Measurements from ENCODE around the gene GRSF1. TPM values are rescaled to one million over a fixed set of nuclear protein-coding genes. Genes with fewer than 3 reads are reported as not detected.

Gene GRSF1
- total RNA-seq, 1 experiment from 2014 or later = 70.0 TPM

- Histone ChIP-seq H3K27me3 (ENCODE audit: insufficient read depth, low read depth) (no peaks in the 10 kb centered on the region), H3K79me2 (ENCODE audit: low read depth) (peaks cover 26% of the 10 kb centered on the region), H3K9me2 (ENCODE audit: insufficient read depth) (no peaks in the 10 kb centered on the region), H3K4me3 (no peak overlapping the region), H3K4me1 (replicated peaks; ENCODE audit: insufficient read depth) (no peaks in the 10 kb centered on the region), H3F3A (ENCODE audit: insufficient read depth, low read depth) (no peaks in the 10 kb centered on the region), H3K9me3 (ENCODE audit: insufficient read depth, low read depth) (no peaks in the 10 kb centered on the region), H2AFZ (no peak overlapping the region), H3K27ac (no peak overlapping the region), H3K4me2 (no peak overlapping the region), H3K36me3 (ENCODE audit: low read depth) (peaks cover 7% of the 10 kb centered on the region; the same call in 1 of the 2 replicates), H4K20me1 (ENCODE audit: insufficient read depth) (peaks cover 18% of the 10 kb centered on the region)
- TF ChIP-seq CTCF (conservative IDR thresholded peaks at IDR 0.05) = no peak
- TF ChIP-seq EZH2 (IDR thresholded peaks at IDR 0.05; ENCODE audit: low read depth) = no peak
- POLR2A ChIA-PET (ENCODE audit: unreplicated experiment) = no interaction called here
- intact Hi-C loops (cut with micrococcal nuclease; ENCODE audit: unreplicated experiment) = no loop called here
- CTCF ChIA-PET = no interaction called here
- no peak for DNase-seq
- BruUV-seq (replicated peaks) = no TSS peak
Observed at GRCh38 chr4:70831293-70831692, 8.4 kb downstream of the GRSF1 start.

GRCh38 chr4:70830054-70830453 is 9.6 kb downstream of the GRSF1 start:
- peaks cover 16% of the 10 kb centered on the region for H3K79me2 ChIP-seq (ENCODE audit: low read depth)
- peaks cover 7% of the 10 kb centered on the region; the same call in 1 of the 2 replicates for H3K36me3 ChIP-seq (ENCODE audit: low read depth)
- H3K9me2 ChIP-seq (ENCODE audit: insufficient read depth) = no peaks in the 10 kb centered on the region
- H2AFZ ChIP-seq = no peak overlapping the region
- no peak overlapping the region for H3K27ac ChIP-seq
- no peaks in the 10 kb centered on the region for H3K27me3 ChIP-seq (ENCODE audit: insufficient read depth, low read depth)
- no TSS peak for BruUV-seq (replicated peaks)
- no peaks in the 10 kb centered on the region for H3K9me3 ChIP-seq (ENCODE audit: insufficient read depth, low read depth)
- intact Hi-C loops (cut with micrococcal nuclease; ENCODE audit: unreplicated experiment) = no loop called here
- H3F3A ChIP-seq (ENCODE audit: insufficient read depth, low read depth) = no peaks in the 10 kb centered on the region
- H4K20me1 ChIP-seq (ENCODE audit: insufficient read depth) = peaks cover 15% of the 10 kb centered on the region
- POLR2A ChIA-PET (ENCODE audit: unreplicated experiment) = no interaction called here
- CTCF ChIA-PET = no interaction called here
- H3K4me2 ChIP-seq = no peak overlapping the region
- H3K4me3 ChIP-seq = no peak overlapping the region
- no peak for DNase-seq
- no peaks in the 10 kb centered on the region for H3K4me1 ChIP-seq (replicated peaks; ENCODE audit: insufficient read depth)
- TF ChIP-seq CTCF (conservative IDR thresholded peaks at IDR 0.05) (no peak), EZH2 (IDR thresholded peaks at IDR 0.05; ENCODE audit: low read depth) (no peak)

- Histone ChIP-seq H3K36me3 (ENCODE audit: low read depth) (peaks cover 7% of the 10 kb centered on the region; the same call in 1 of the 2 replicates), H4K20me1 (ENCODE audit: insufficient read depth) (peaks cover 9% of the 10 kb centered on the region), H3K79me2 (ENCODE audit: low read depth) (peaks cover 10% of the 10 kb centered on the region), H3K4me2 (no peak overlapping the region), H3K27ac (no peak overlapping the region), H3K4me1 (replicated peaks; ENCODE audit: insufficient read depth) (no peaks in the 10 kb centered on the region), H3F3A (ENCODE audit: insufficient read depth, low read depth) (no peaks in the 10 kb centered on the region), H3K9me2 (ENCODE audit: insufficient read depth) (no peaks in the 10 kb centered on the region), H3K9me3 (ENCODE audit: insufficient read depth, low read depth) (no peaks in the 10 kb centered on the region), H3K4me3 (no peak overlapping the region), H3K27me3 (ENCODE audit: insufficient read depth, low read depth) (no peaks in the 10 kb centered on the region), H2AFZ (no peak overlapping the region)
- POLR2A ChIA-PET (ENCODE audit: unreplicated experiment) = no interaction called here
- no peak for TF ChIP-seq EZH2 (IDR thresholded peaks at IDR 0.05; ENCODE audit: low read depth)
- TF ChIP-seq CTCF (conservative IDR thresholded peaks at IDR 0.05) = no peak
- BruUV-seq (replicated peaks) = no TSS peak
- no peak for DNase-seq
- CTCF ChIA-PET = interaction anchor here (0.6 kb wide), 1 partner anchor 174 kb away, joined by 3 read pairs; no protein-coding TSS in a partner anchor
- intact Hi-C loops (cut with micrococcal nuclease; ENCODE audit: unreplicated experiment) = no loop called here
Observed at GRCh38 chr4:70829492-70829891, 10.2 kb downstream of the GRSF1 start.
